ENCODE measurements around the gene HDC.

Gene HDC

DNA sequence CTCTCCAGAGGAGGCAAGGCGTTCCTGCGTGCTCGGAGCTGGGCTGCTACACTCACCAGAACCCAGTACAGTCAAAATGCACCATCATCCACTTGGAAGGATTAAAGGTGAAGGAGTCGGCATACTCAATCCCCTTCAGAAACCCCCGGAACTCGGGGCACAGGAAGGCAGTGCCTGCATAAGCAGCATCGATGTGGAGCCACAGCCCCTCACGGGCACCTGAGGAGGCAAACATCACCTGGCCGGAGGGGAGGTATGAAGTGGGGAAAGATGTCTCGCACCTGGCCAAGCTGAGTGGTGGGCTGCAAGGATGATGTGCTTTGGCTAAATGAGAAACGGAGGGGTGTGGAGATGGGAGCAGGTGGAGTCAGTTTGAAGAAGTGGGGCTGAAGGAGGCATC, 13.0 kb downstream of the HDC start:
- no peak for DNase-seq (ENCODE audit: low read depth in 2 of 2)

DNA sequence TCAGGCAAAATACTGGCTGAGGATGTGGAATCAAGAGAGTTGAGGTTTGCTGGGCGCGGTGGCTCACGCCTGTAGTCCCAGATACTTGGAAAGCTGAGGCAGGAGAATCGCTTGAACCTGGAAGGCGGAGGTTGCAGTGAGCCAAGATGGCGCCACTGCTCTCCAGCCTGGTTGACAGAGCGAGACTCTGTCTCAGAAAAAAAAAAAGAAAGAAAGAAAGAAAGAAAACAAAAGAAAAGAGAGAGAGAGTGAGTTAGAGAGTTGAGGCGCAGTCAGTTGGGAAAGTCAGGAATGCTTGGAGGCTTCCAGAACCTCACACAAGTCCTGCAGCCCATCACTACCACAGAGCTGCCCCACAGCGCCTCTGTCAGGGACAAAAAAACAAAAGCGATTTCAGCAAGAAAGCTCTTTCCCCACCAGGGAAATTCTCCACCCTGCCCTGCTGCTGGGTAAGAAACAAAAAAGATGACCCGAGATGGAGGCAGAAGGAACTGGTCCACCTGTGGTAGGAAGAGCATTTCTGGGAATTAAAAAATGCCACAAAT, 13.8 kb downstream of the HDC start:
- DNase-seq (ENCODE audit: low read depth in 2 of 2), result no peak

DNA sequence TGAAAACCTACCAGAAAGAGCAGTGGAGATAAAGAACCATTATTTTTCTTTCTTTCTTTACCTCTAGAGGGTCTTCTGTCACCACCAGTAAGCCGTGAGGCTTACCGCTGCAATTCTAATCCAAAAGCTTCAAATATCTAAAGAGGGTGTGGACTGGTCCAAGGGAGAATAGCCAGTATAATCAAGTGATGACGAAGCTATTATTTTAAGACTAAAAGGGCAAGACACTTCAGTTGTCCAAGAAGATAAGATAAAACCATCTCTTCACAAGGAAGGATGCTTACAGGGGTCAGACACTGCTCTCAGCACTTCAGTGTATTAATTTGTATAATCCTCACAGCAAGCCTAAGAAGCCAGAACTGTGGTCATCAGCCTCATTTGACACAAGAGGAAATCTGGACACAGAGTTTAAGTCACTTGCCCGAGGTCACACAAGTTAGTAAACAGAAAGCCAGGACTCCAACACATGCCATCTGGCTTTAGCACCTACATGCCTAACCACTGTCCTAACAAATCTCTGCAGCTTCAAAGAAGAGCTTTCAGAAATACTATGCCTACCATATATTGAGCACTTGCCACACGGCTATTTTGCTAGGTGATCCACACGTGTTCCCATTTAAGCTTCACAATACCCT, 14.6 kb downstream of the HDC start:
- no peak for DNase-seq (ENCODE audit: low read depth in 2 of 2)

DNA sequence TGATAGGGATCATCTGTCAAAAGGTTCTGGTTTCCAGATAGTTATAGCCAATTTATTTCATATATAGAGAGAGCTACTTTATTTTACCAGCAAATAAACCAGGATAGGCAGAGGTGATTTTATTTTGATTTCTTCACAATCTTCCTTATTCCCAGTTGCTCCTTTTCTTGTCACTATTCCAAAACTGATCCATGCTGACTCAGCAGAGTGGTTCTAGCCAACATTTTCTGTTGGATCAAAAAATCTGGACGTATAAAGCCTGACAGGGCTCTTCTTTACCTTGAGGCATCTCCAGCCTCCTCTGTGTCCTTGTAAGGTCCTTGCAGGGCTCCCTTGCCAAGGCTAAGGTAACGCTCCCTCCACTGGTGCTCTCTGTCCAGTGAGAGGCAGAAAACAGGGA, 15.8 kb downstream of the HDC start:
- no peak for DNase-seq (ENCODE audit: low read depth in 2 of 2)

DNA sequence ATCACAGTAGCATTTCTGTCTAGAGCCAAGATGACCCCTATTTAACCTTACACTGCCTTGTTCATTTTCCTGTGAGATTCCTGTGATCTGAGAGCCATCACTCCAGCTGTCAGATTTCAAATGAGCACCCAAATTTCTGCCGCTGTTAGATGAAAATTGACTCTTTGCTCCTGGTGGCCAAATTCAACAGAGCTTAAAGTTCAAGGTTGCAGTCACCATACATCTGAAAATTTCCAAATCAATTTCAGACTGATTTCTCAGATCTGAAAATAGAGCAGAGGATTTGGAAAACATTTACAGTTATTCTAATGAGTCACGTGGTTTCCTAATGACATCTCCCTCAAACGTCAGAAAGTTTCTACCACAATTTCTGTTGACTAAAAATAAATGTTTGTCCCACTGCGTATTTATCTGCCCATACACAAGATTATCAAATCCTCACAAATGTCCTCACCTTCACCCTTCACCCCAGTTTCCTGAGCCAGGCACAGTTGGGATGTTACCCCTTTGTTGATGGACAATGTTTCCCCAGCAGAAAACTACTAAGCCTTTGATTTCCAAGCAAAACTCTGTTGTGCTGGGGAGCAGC, 16.4 kb downstream of the HDC start:
- no peak for DNase-seq (ENCODE audit: low read depth in 2 of 2)

DNA sequence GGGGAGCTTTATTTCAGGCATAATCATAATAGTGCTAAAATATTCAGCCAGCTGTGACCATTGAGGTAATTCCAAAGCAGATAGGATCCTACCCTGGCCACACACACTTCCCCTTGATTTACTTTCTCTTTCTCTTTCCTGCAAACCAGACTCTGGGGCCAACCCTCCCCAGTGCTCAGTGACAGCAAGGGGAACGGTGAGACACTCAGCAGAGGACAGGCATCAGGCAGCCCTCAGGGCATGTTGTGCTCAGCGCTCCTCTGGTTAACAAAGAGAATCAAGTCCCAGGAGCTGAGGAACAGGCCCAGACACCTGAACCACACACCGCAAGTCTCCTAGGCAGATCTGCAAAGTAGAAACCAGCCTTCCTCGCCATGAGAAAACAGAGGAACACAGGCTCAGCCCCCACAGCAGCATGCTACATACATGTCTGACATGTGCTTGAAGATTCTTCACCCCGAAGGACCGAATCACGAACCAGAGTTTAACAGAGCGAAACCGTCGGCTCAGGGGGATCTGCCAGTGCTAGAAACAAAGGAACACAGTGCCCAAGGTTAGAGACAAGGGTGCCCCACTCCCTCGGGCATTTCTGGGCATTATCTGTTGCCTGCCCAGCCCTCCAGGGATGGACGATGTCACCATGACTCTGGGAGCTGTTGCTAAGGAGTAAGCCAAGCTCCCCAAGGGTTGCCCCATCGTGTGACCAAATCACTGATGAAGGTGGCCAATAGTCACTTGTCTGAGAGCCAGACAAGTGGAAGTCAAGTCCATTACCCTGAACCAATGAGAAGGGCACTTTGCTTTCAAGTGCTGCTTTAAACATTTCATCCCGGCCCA, 17.5 kb downstream of the HDC start:
- DNase-seq (ENCODE audit: low read depth in 2 of 2), result no peak

DNA sequence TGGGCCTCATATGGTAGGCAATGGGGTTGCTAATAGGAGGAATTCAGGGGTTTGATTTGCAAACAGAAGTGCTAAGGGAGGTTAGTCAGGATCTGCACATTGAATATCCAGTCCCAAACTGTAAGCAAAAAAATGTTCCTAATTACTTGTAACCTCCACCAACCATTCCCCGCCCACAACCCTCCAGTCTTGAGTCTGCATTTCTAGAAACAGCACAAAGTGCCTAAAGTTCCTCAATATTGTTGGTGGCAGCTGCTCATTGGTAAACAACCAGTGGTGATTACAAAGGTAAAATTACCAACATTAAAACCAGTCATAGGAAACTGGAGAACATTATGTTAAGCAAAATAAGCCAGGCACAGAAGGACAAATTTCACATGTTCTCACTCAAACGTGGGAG, 18.9 kb downstream of the HDC start:
- no peak for DNase-seq (ENCODE audit: low read depth in 2 of 2)

DNA sequence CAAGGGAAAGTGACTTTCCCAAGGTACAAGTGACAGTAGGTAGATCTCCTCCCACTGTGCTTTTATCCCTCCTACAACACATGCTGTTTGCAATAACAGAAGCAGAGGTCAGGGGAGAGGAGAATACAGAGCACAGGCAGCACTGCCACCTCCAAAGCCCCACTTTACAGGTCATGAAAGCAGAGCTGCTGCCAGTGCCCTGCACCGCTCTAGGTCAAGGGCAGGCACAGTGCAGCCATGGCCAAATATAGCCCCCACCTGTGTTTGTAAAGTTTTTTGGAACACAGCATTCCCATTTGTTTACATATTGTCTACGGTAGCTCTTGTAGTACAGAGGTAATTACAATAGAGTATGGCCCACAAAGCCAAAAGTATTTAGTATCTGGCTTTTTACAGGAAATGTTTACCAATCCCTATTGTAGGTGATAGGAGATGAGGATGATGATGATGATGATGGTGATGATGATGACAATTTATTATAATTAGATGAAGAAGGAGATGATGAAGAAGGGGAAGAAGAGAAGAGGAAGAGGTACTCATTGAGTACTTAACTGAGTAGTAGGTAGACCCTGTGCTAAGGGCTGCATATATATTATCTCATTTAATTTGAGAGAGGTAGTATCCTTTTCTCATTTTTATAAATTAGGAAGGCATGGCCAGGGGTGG, 20.4 kb downstream of the HDC start:
- no peak for DNase-seq (ENCODE audit: low read depth in 2 of 2)

DNA sequence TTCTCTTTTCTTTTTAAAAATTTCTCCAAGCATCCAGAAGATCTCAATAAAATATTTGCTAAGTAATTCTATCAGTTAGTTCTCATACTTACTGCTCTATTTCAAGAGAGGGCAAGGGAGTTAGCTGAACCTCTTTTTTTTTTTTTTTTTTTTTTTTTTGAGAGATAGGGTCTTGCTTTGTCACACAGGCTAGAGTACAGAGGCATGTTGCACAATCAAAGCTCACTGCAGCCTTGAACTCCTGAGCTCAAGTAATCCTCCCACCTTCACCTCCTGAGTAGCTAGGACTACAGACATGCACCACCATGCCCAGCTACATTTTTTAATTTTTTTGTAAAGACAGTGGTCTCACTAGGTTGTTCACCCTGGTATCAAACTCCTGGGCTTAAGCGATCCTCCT, 21.4 kb downstream of the HDC start:
- no peak for DNase-seq (ENCODE audit: low read depth in 2 of 2)

DNA sequence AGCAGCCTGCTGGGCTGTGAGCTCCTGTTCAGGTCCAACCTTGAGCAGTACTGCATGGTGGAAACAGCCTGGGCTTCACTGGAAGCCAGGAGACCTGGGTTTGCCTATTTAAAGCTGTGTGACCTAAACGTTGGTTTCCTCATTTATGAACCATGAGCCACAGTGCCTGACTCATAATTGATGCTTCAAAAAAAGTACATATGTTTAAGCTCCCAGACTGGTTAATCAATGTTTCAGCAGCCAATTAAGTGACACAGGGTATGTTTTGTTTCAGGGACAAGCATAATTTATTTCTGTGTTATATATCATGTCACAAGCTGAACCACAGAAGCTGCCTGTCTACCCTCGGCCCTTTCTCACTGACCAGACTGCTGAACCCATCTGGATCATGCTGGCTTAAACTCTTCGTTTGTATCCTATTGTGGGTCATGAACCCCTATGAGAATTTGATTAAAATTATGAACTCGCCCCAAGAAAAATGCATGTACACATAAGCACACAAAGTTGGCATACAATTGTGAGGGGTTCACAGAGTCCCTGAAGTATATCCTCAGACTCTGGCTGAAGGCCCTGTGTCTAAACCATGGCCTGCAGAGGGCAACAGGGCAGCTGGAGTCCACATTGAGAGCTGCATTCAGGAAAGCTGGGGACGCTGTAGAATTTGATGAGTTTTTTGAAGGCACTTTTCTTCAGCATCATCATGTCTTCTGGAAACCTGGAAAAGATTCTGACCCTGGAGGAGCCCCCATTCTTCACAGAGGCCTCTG, 23.7 kb downstream of the HDC start:
- no peak for DNase-seq (ENCODE audit: low read depth in 2 of 2)

DNA sequence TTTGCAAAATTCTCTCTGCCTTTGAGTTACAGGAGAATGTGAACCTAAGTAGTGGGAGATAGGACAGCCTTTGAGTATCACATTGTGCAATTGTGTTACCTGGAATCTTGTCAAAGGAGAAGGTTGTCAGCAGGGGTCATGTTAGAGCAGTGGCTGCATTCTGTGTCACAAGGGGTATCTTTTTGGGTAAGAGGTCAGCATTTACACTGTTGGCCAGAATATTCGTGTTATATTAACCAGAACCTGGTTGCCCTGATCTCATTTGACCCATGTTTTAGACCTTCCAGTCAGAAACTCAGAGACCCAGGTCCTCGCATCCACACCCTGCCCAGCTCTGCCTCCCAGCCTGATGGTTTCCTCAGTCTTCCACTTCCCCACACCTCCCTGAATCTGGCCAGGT, 27.3 kb downstream of the HDC start:
- DNase-seq (ENCODE audit: low read depth in 2 of 2), result no peak

DNA sequence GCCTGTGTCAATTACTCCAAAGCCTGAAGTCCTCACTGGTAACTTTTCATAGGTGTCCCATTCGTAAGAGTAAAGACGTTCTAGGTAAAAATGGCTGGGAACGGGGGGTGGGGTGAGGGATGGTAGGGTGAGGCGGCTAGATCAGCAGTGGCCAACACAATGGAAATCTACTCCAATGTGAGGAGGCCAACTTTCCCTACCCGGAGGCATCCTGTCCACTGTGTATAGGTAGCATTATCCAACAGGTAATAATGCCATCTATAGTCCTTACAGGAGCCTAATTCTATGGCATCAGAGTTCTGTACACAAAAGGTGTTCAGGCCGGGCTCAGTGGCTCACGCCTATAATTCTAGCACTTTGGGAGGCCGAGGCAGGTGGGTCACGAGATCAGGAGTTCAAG, 29.1 kb downstream of the HDC start:
- DNase-seq (ENCODE audit: low read depth in 2 of 2), result no peak

DNA sequence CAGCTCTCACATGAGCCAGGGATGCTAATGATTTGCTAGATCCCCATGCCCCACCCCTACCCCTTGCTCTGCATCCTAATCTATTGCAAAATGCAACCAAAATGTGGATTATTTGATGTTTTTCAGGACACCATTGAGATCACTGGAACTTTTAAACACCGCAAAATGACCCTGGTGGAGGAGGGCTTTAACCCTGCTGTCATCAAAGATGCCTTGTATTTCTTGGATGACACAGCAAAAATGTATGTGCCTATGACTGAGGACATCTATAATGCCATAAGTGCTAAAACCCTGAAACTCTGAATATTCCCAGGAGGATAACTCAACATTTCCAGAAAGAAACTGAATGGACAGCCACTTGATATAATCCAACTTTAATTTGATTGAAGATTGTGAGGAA, 29.7 kb downstream of the HDC start:
- DNase-seq (ENCODE audit: low read depth in 2 of 2), result no peak

DNA sequence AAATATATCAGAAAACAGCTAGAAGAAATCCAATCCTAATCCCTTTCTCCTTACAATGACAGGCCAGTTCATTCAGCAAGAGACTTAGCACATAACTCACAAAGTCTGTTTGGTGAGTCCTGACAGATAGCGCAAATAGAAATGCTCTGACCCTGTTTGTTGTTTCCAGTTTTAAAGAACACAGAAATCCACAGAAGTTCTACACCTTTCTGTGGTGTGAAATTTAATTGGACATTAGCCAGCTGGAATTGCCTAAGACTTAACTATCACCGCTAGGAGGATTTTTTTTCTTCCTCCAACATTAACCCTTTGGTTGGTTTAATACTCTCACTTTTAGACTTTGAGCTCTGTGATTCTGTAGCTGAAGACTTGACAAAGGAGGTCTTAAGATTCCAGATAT, 30.8 kb downstream of the HDC start:
- no peak for DNase-seq (ENCODE audit: low read depth in 2 of 2)

DNA sequence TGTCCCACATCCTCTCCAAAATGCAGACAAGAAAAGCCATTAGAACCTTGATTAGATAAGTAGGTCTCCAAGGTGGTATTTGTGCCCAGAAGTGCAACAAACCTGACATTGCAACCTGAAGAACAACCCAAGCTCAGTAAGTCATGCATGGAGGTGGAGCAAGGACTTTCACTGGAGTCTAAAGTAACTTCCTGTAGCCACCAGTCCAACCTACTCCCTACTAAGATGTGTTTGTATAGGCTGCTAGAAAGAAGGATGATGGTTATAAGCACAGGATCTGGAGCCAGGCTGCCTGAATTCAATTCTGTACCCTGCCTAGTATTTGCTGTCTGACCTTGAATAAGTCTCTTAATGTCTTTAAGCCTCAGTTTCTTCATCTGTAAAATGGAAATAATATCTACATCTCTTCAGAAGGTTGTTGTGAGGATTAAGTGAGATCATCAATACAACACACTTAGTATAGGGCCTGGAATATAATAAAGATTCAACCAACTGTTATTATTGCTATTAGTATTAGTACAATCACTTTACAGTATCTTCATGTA, 32.3 kb downstream of the HDC start:
- no peak for DNase-seq (ENCODE audit: low read depth in 2 of 2)

DNA sequence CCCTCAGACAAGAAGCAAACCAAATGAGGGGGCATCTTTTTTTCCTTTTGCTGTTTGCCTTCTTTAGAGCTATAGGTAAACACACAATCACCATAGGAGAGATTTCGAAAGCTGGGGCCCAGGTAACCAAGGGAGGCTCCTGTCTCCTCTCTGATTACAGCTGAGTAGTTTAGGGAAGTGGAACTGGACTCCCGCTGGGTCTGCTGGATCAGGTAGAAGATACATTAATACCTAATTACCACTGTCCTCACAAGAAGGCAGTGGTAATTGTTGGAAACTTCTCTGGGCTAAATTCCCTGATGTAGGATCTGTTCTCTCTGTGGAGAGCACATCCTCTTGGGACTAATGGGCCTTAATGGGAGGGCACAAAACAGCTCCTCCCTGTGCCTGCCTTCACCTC, 32.7 kb downstream of the HDC start:
- no peak for DNase-seq (ENCODE audit: low read depth in 2 of 2)

DNA sequence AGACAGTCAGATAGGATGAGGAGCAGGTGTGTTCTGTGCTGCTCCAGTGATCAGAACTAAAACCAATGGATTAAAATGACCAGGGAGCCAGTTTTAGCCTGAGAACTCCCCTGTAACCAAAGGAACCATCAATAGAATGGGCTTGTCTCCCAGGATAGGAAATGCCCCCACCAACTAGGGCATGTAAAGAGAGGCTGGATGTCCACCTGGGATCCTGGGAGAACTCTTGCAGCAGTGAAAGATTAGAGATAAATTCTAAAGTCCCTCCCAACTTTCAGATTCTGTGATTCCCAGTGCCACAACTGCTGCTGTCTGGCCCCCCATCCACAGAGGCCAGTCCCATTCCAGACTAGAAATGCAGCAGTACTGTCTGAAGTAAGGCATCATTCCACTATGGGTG, 33.8 kb downstream of the HDC start:
- no peak for DNase-seq (ENCODE audit: low read depth in 2 of 2)

DNA sequence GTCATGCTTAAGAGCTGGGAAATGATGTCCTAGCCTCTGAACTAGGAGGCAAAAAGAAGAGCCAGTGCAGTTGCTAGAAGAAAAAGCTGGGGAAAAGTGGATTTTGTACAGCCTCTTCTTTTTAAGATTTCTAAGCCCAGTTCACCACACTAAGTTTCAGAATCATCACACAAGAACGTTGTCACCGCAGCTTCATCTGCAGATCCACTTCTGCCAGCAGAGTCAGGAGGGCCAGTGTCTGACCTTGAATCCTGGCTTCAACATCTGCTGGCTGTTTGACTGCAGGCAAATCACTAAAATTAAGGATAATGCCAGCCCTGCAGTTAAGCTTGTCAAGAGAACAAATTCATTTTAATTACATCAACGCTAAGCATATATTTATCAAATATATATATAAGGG, 36.2 kb downstream of the HDC start:
- no peak for DNase-seq (ENCODE audit: low read depth in 2 of 2)

DNA sequence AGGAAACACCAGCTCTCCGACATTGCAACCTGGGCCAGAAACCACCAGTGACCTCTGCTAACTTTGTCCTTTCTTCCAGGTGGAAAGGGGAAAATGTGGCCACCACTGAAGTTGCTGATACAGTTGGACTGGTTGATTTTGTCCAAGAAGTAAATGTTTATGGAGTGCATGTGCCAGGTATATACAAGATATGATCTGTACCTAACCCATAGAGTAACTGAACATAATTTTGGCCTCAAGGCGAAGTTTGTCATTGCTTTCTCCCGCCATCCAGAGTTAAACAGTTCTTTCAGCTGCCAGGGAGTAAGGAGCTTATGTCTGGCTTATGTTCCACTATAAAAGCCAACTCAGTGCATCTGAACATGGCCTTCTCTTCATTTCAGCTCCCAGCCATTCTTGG, 36.7 kb downstream of the HDC start:
- DNase-seq (ENCODE audit: low read depth in 2 of 2), result no peak

DNA sequence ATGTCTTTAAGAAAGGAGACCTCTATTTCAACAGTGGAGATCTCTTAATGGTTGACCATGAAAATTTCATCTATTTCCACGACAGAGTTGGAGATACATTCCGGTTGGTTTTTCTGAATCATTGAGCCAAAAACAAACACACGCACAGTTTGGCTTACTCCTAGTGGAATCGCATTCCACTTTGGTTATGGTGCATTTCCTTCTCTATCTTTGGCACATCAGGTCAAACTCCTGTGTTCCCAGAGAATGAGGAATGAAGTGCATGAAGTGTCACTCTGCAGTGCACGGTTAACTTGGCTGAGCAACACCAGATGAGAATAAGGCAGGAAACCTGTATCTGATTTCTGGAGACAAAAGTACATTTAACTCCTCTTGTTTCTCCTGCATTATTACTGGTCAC, 38.5 kb downstream of the HDC start:
- DNase-seq (ENCODE audit: low read depth in 2 of 2), result no peak

DNA sequence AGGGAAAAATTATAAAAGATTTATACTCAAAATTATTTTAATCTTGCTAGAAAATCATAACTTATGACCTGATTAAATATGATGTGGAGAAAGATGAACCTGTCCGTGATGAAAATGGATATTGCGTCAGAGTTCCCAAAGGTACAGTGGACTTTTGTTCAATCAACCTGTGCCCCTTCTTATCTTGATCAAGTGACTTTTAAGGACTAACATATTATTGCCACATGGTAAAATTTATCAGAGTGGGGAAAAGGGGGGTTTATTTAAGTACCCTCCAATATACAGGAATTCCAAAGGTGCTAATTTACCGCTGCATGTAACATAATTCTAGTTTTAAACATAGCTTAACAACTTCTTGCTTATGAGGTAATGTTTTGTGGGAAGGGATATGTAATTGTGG, 39.6 kb downstream of the HDC start:
- DNase-seq (ENCODE audit: low read depth in 2 of 2), result no peak

Data from stimulated activated CD8-positive, alpha-beta memory T cell treated with anti-CD3 and anti-CD28 coated beads, Interleukin-2, amount 100 ng/mL, for 48 hours (primary cell).